Measurements from ENCODE around the gene GUCA2B. TPM values are rescaled to one million over a fixed set of nuclear protein-coding genes. Genes with fewer than 3 reads are reported as not detected.

The GUCA2B gene
- total and polyA plus RNA-seq, 12 donors = not detected

GRCh38 chr1:42192106-42192505 is 38.9 kb downstream of the GUCA2B start:
- 85 to 92% (median 90%) methylated on average over 4 of the region's 4 CpGs for WGBS, 4 donors
- no peak overlapping the region for H3K27ac ChIP-seq
- H3K4me3 ChIP-seq = no peak overlapping the region
- no peaks in the 10 kb centered on the region for H3K9me3 ChIP-seq (replicated peaks in 1 of 3)
- peaks cover 0 to 11% of the 10 kb centered on the region in 2 donors for H3K36me3 ChIP-seq (replicated peaks in 1 of 2)
- no peaks in the 10 kb centered on the region for H3K27me3 ChIP-seq
- no peaks in the 10 kb centered on the region for H3K4me1 ChIP-seq (replicated peaks in 1 of 2)
- TF ChIP-seq CTCF (IDR thresholded peaks at IDR 0.05) = no peak
- TF ChIP-seq POLR2A (IDR thresholded peaks at IDR 0.05) = no peak
- intact Hi-C loops (cut with DNase I) = no loop called here
- DNase-seq = no peak

- intact Hi-C loops (cut with DNase I) = no loop called here
- 94 to 97% (median 96%) methylated on average over 3 of the region's 3 CpGs for WGBS, 4 donors
- no peak for DNase-seq
- no peaks in the 10 kb centered on the region for H3K27me3 ChIP-seq
- H3K9me3 ChIP-seq (replicated peaks in 1 of 3) = no peaks in the 10 kb centered on the region
- no peak overlapping the region for H3K4me3 ChIP-seq
- H3K27ac ChIP-seq = no peak overlapping the region
- TF ChIP-seq POLR2A (IDR thresholded peaks at IDR 0.05) (no peak), CTCF (IDR thresholded peaks at IDR 0.05) (no peak)
- H3K36me3 ChIP-seq (replicated peaks in 1 of 2) = peaks cover 0 to 6% of the 10 kb centered on the region in 2 donors
- no peaks in the 10 kb centered on the region for H3K4me1 ChIP-seq (replicated peaks in 1 of 2)
Measured at GRCh38 chr1:42195841-42196240, 42.6 kb downstream of the GUCA2B start.

- no peak overlapping the region for H3K27ac ChIP-seq
- H3K36me3 ChIP-seq (replicated peaks in 1 of 2) = peaks cover 0 to 6% of the 10 kb centered on the region in 2 donors
- 93 to 96% (median 95%) methylated on average over 5 of the region's 5 CpGs for WGBS, 4 donors
- no peak overlapping the region for H3K4me3 ChIP-seq
- no peaks in the 10 kb centered on the region for H3K4me1 ChIP-seq (replicated peaks in 1 of 2)
- H3K9me3 ChIP-seq (replicated peaks in 1 of 3) = no peaks in the 10 kb centered on the region
- DNase-seq = no peak
- intact Hi-C loops (cut with DNase I) = no loop called here
- H3K27me3 ChIP-seq = no peaks in the 10 kb centered on the region
- TF ChIP-seq POLR2A (IDR thresholded peaks at IDR 0.05) (no peak), CTCF (IDR thresholded peaks at IDR 0.05) (no peak)
Measured at GRCh38 chr1:42198251-42198650, 45.0 kb downstream of the GUCA2B start.

GRCh38 chr1:42201986-42202385 is 48.8 kb downstream of the GUCA2B start:
- Histone ChIP-seq H3K27ac (no peak overlapping the region), H3K27me3 (no peaks in the 10 kb centered on the region), H3K36me3 (replicated peaks in 1 of 2) (peaks cover 0 to 6% of the 10 kb centered on the region in 2 donors), H3K9me3 (replicated peaks in 1 of 3) (no peaks in the 10 kb centered on the region), H3K4me1 (replicated peaks in 1 of 2) (no peaks in the 10 kb centered on the region), H3K4me3 (no peak overlapping the region)
- intact Hi-C loops (cut with DNase I) = no loop called here
- TF ChIP-seq CTCF (IDR thresholded peaks at IDR 0.05) (no peak), POLR2A (IDR thresholded peaks at IDR 0.05) (no peak)
- DNase-seq = no peak

Other genes with a start within 250 kb of the GUCA2B start
- gene HIVEP3, start 234.5 kb upstream of the GUCA2B start, total RNA-seq = 1 to 10 TPM; 3.2 to 7.7 (median 6.6) TPM
- 1 to 10 TPM; 6.9 to 7.7 (median 7.6) TPM for gene HIVEP3, start 234.5 kb upstream of the GUCA2B start, polyA plus RNA-seq
- not detected for gene GUCA2A, start 11.3 kb downstream of the GUCA2B start, total RNA-seq
- gene GUCA2A, start 11.3 kb downstream of the GUCA2B start, polyA plus RNA-seq = under 1 TPM in 1 of 3 donors, not detected in 2; 0.61 TPM
- gene FOXJ3, start 181.8 kb downstream of the GUCA2B start, total RNA-seq = 10 to 100 TPM; 19.7 to 58.5 (median 33.5) TPM
- gene FOXJ3, start 181.8 kb downstream of the GUCA2B start, polyA plus RNA-seq = 10 to 100 TPM in 2 of 3 donors, 1 to 10 TPM in 1; 8.4 to 36.1 (median 10.2) TPM
- gene RIMKLA, start 227.4 kb downstream of the GUCA2B start, total RNA-seq = 1 to 10 TPM in 2 of 9 donors, under 1 TPM in 7; 0.09 to 4.0 (median 0.43) TPM
- under 1 TPM; 0.07 to 0.35 (median 0.16) TPM for gene RIMKLA, start 227.4 kb downstream of the GUCA2B start, polyA plus RNA-seq

All from adrenal gland (tissue), 12 donors.